ENCODE measurements around the gene TCERG1L. TPM values are rescaled to one million over a fixed set of nuclear protein-coding genes. Genes with fewer than 3 reads are reported as not detected.

The TCERG1L gene
- total RNA-seq, 4 donors from 2014 or later, result not detected

DNA sequence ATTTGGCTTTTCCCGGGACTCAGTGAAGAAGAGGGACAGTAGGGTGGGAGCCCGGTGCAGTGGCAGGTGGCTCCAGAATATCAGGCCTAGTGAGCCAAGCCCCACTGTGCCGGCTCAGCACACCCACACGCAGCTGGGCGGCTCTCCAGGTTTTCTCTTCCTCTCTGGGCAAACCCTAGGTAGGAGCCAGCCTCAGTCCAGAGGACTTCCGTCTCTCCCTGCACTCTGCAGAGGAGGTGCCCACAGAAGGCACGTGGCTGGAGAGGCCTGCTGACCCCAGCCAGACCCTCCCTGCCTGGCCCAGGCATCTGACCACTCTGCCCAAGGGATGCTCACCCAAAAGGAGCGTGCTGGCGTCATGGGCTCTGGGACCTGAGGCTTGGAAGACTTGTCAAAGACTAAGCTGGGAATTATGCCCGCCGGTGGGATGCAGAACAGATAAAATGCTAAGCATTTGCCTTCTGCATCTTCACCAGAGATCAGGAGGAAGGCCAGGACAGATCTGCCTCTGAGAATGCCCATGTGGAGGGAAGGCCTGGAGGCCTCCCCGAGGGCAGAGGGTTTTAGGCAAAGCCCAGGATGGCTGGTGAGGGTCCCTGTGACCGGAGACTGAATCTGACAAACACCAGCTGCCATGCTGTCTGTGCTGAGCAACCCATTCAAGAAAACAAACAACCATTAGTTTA is 40.2 kb downstream of the TCERG1L start:
- TF ChIP-seq, protein P1, sequence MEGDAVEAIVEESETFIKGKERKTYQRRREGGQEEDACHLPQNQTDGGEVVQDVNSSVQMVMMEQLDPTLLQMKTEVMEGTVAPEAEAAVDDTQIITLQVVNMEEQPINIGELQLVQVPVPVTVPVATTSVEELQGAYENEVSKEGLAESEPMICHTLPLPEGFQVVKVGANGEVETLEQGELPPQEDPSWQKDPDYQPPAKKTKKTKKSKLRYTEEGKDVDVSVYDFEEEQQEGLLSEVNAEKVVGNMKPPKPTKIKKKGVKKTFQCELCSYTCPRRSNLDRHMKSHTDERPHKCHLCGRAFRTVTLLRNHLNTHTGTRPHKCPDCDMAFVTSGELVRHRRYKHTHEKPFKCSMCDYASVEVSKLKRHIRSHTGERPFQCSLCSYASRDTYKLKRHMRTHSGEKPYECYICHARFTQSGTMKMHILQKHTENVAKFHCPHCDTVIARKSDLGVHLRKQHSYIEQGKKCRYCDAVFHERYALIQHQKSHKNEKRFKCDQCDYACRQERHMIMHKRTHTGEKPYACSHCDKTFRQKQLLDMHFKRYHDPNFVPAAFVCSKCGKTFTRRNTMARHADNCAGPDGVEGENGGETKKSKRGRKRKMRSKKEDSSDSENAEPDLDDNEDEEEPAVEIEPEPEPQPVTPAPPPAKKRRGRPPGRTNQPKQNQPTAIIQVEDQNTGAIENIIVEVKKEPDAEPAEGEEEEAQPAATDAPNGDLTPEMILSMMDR (IDR thresholded peaks at IDR 0.05; ENCODE audit: low read depth), result no peak

DNA sequence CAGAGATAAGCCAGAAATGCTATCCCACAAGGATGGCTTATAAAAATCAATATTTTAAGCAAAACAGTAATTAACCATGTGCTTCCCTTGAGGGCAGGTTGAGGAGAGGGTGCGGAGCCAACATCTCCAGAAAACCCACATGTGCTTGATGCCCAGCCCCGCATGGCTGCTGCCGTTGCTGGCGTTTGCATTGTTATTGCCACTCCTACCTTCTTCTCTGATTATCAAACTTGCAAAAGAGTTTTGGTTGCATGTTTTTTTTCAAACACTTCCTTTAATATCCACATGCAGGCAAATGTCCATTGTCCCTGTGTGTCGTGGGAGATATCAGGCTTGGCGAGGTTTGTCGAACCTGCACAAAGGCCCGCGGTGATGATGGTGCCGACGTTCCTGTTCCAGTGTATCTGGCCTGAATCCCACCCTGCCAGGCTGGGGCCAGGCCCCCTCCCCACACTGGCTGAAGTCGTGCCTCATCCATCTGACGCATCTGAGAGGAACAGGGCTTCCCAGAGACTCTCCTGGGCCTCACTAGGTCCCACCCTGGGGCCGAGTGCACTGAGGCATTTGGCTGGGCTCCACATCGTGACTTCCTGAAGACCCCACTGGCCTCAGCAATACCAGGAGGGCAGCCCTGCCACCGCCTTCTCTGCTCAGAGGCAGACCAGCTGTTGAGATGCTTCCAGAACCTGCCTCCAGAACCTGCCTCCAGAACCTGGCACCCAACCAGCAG is 40.9 kb downstream of the TCERG1L start:
- TF ChIP-seq, protein P1 (IDR thresholded peaks at IDR 0.05; ENCODE audit: low read depth), result no peak

DNA sequence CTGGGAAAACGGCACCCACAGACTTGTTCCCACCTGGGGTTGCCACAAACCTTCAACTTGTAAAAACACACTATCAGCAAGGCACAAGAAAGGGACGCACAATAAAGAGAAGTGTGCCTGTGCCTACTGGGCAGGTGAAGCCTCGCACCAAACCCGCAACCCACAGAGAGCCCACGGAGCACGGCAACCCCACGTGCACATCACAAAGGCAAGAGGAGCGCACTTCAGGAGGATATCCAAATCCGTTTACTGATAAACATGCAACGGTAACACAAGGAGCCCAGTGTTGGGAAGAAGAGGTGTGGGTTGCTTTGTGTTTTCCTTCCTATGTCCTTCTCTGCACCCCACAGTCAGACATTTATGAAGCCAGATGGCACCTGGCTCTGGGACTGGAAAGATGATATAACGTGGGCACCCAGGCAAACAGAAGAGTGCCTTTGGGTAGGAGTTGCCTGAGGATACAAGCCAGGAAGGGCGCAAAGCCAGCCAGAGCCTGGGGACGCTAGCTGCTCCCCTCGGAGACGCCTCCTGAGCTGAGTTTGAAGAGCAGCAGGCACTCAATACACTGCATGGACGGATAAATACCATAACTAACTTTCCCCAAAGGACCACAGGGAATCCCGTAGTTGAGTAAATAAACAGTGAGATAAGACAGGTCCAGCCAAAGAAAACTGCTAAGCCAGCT is 41.6 kb downstream of the TCERG1L start:
- TF ChIP-seq, protein P1 (IDR thresholded peaks at IDR 0.05; ENCODE audit: low read depth), result no peak

DNA sequence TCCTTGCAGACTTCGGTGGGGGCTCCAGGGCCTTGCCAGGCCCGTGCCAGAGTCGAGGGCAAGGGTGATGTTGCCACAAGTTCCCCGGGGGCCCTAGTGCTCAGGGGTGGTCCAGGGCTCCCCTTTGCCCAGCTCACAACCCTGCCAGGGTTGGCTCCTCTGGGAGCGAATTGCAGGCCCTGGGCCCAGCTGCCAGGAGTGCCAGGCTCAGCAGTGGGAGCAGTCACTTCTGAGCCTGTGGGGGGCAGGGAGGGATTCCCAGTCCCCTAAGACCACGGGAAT is 43.8 kb downstream of the TCERG1L start:
- TF ChIP-seq, protein P1 (IDR thresholded peaks at IDR 0.05; ENCODE audit: low read depth), result no peak

DNA sequence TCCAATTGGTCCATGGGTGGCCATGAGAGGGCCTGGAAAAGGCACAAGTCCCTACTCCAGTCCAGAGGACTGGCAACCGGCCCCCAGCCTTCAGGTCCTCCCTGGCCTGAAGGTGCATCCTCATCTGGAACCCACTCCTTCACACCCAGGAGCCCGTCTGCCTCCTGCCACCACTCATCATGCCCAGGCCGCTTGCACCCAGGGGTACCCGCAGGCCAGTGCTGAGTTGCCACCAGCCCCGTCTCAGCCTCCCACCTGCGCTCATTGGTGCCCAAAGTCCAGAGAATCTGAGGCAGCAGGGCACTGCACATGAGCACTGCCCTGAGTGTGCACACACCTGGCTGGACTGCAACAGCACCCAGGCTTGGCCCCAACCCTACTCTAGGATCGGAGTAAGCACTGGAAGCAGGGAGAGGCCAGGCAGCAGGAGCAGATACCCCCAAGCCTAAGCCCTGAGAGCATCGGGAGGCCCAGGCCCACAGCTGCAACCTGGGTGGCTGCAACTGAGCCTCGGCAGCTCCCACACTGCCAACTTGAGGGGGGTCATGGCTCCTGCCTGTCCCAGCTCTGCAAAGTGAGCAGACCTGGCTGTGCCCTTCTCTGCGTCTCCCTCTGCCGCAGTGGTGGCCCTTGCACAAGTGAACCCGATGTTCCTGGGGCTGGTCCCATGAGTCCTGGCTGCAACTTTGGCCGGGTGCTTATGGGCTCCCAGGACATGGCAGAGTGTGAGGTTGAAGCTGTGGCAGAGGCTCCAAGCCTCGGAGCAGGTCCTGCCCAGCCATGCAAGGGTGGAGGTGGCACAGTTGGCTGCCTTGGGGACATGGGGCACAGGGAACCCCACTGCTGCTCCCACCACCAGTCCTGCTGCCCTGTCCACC is 44.3 kb downstream of the TCERG1L start:
- TF ChIP-seq, protein P1 (IDR thresholded peaks at IDR 0.05; ENCODE audit: low read depth), result no peak

DNA sequence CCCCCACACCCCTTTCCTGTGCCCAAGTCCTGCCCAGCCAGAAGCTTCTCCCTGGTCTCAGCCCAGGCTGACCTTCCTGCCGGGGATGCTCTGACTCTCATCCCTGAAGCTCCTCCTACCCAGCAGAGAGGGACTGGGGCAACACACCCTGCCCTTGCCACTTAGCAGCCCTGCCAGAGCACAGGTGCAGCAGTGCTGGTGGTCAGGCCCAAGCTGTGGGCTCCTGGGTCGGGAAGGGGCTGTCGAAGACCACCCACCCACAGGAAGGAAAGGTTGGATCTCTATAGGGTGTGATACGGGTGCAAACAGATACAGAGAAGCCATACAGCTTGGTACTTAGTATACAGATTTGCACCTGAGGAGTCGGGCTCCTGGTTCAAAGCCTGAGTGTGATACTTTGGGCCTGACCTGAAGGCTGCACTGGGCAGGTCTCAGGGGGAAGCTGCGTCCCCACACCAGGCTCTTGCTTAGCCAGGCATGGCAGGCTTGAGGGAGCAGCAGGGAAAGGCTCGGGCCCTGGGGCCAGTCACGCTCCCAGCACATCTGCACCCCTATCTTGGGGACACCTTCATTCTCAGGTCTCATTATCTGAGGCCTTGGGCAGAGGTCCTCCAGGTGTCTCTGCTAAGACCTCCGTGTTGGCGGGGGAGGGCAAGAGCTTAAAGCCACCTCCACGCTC is 47.3 kb downstream of the TCERG1L start:
- TF ChIP-seq, protein P1 (IDR thresholded peaks at IDR 0.05; ENCODE audit: low read depth), result no peak
